ENCODE measurements around the gene MSI1. TPM values are rescaled to one million over a fixed set of nuclear protein-coding genes. Genes with fewer than 3 reads are reported as not detected.

Gene MSI1
- total RNA-seq, 1 experiment from 2014 or later, result 4.1 TPM

- no TSS peak for BruUV-seq (replicated peaks)
- ChIA-PET CTCF (interaction anchor here (1.2 kb wide), 1 partner anchor 10 kb away, joined by 6 read pairs; no protein-coding TSS in a partner anchor), POLR2A (interaction anchor here (0.6 kb wide), 1 partner anchor 36 kb away, joined by 4 read pairs; no protein-coding TSS in a partner anchor)
- Histone ChIP-seq H3K4me3 (ENCODE audit: low read depth in 2 of 2, low read length in 2 of 2) (no peak overlapping the region), H3K27ac (ENCODE audit: low read length) (no peak overlapping the region), H3K9me3 (ENCODE audit: control insufficient read depth, insufficient read depth, low read depth, low read length) (no peaks in the 10 kb centered on the region), H3K36me3 (ENCODE audit: control insufficient read depth, insufficient read depth, low read length) (no peaks in the 10 kb centered on the region), H3K4me1 (ENCODE audit: control insufficient read depth, insufficient read depth, low read length) (peaks cover 9% of the 10 kb centered on the region), H3K27me3 (ENCODE audit: control insufficient read depth, insufficient read depth, low read length) (peaks cover 2% of the 10 kb centered on the region; the same call in 1 of the 2 replicates)
- DNase-seq (ENCODE audit: low read depth, low spot score) (no peak), ATAC-seq (peak; percentile 11; the same call in 1 of the 2 replicates)
- TF ChIP-seq POLR2AphosphoS5 (IDR thresholded peaks at IDR 0.05; ENCODE audit: low read depth, low read length), result no peak
- TF ChIP-seq CTCF (IDR thresholded peaks at IDR 0.05), result no peak
- TF ChIP-seq REST (IDR thresholded peaks at IDR 0.05; ENCODE audit: insufficient read depth in 1 of 2, low read depth in 2 of 2, low read length in 1 of 2), result no peak
- TF ChIP-seq SIN3A (IDR thresholded peaks at IDR 0.05; ENCODE audit: borderline replicate concordance, insufficient read depth, low read depth, low read length), result no peak
- TF ChIP-seq TCF7L2 (IDR thresholded peaks at IDR 0.05; ENCODE audit: low read depth, low read length), result no peak
- intact Hi-C loops (cut with micrococcal nuclease; ENCODE audit: unreplicated experiment), result no loop called here
- in situ Hi-C loops (cut with HindIII; ENCODE audit: low pct_unique_long_range_greater_than_20kb, low sequenced_read_pairs), result no loop called here
These were observed 8.1 kb upstream of the MSI1 start for GRCh38 chr12:120376934-120377572.

GRCh38 chr12:120376416-120376815 is 7.5 kb upstream of the MSI1 start:
- no peak for DNase-seq (ENCODE audit: low read depth, low spot score)
- no peak for TF ChIP-seq POLR2AphosphoS5 (IDR thresholded peaks at IDR 0.05; ENCODE audit: low read depth, low read length)
- TF ChIP-seq TCF7L2 (IDR thresholded peaks at IDR 0.05; ENCODE audit: low read depth, low read length), result no peak
- TF ChIP-seq SIN3A (IDR thresholded peaks at IDR 0.05; ENCODE audit: borderline replicate concordance, insufficient read depth, low read depth, low read length), result no peak
- no peak for TF ChIP-seq REST (IDR thresholded peaks at IDR 0.05; ENCODE audit: insufficient read depth in 1 of 2, low read depth in 2 of 2, low read length in 1 of 2)
- TF ChIP-seq CTCF (IDR thresholded peaks at IDR 0.05), result no peak
- peaks cover 2% of the 10 kb centered on the region; the same call in 1 of the 2 replicates for H3K27me3 ChIP-seq (ENCODE audit: control insufficient read depth, insufficient read depth, low read length)
- no TSS peak for BruUV-seq (replicated peaks)
- H3K36me3 ChIP-seq (ENCODE audit: control insufficient read depth, insufficient read depth, low read length), result no peaks in the 10 kb centered on the region
- no peak overlapping the region for H3K4me3 ChIP-seq (ENCODE audit: low read depth in 2 of 2, low read length in 2 of 2)
- peaks cover 9% of the 10 kb centered on the region for H3K4me1 ChIP-seq (ENCODE audit: control insufficient read depth, insufficient read depth, low read length)
- CTCF ChIA-PET, result interaction anchor here (1.2 kb wide), 1 partner anchor 10 kb away, joined by 6 read pairs; no protein-coding TSS in a partner anchor
- H3K27ac ChIP-seq (ENCODE audit: low read length), result no peak overlapping the region
- POLR2A ChIA-PET, result interaction anchor here (0.6 kb wide), 1 partner anchor 35 kb away, joined by 4 read pairs; no protein-coding TSS in a partner anchor
- no peaks in the 10 kb centered on the region for H3K9me3 ChIP-seq (ENCODE audit: control insufficient read depth, insufficient read depth, low read depth, low read length)
- peak; percentile 58 for ATAC-seq
- in situ Hi-C loops (cut with HindIII; ENCODE audit: low pct_unique_long_range_greater_than_20kb, low sequenced_read_pairs), result no loop called here
- intact Hi-C loops (cut with micrococcal nuclease; ENCODE audit: unreplicated experiment), result no loop called here

Data from Panc1 (cell line).